ELR (cell line): ENCODE measurements around the gene SKIL.
"Not testable (repeated sequence)": the region's sequence is repeated elsewhere in the genome, so short reads cannot be mapped to it uniquely, and the experiment has no call there.

Experiments used
- DNase-seq: peaks from one replicate; pipeline ENCODE4 v3.0.0-alpha.2; 2015; ENCODE audit warnings: low read depth

The SKIL gene

GRCh38 chr3:170357176-170358041, at the start of gene SKIL:
SKIL (plus strand) TSS chr3:170357715; CDS start chr3:170360332, 2,617 bp downstream.
- peak; percentile 97 for DNase-seq

- DNase-seq: no peak
These were observed 48.5 kb upstream of the SKIL start for GRCh38 chr3:170309046-170309445.

- no peak for DNase-seq
These were observed 39.6 kb upstream of the SKIL start for GRCh38 chr3:170317954-170318353.

GRCh38 chr3:170320461-170321121, 36.9 kb upstream of the SKIL start:
- DNase-seq: no peak

- DNase-seq: no peak
These were observed 36.0 kb upstream of the SKIL start for GRCh38 chr3:170321321-170322034.

- no peak for DNase-seq
These were observed 34.8 kb upstream of the SKIL start for GRCh38 chr3:170322566-170323269.

- DNase-seq: no peak
These were observed 34.2 kb upstream of the SKIL start for GRCh38 chr3:170323331-170323730.

- no peak for DNase-seq
These were observed 32.6 kb upstream of the SKIL start for GRCh38 chr3:170324962-170325361.

GRCh38 chr3:170327040-170327808, 30.3 kb upstream of the SKIL start:
- no peak for DNase-seq

GRCh38 chr3:170327868-170328548, 29.5 kb upstream of the SKIL start:
- DNase-seq: not testable (repeated sequence)

- DNase-seq: peak; percentile 65
These were observed 27.1 kb upstream of the SKIL start for GRCh38 chr3:170330366-170330765.

- no peak for DNase-seq
These were observed 26.4 kb upstream of the SKIL start for GRCh38 chr3:170331143-170331542.

- no peak for DNase-seq
These were observed 20.1 kb upstream of the SKIL start for GRCh38 chr3:170337420-170337819.

GRCh38 chr3:170338690-170339340, 18.7 kb upstream of the SKIL start:
- no peak for DNase-seq

GRCh38 chr3:170342273-170342672, 15.2 kb upstream of the SKIL start:
- DNase-seq: not testable (repeated sequence)

GRCh38 chr3:170343859-170344258, 13.7 kb upstream of the SKIL start:
- not testable (repeated sequence) for DNase-seq

- no peak for DNase-seq
These were observed 12.5 kb upstream of the SKIL start for GRCh38 chr3:170344971-170345370.

- DNase-seq: peak; percentile 82
These were observed 10.8 kb upstream of the SKIL start for GRCh38 chr3:170346481-170347392.
